H1 (cell line): ENCODE data around the gene SPDYE3. TPM values are rescaled to one million over a fixed set of nuclear protein-coding genes. Genes with fewer than 3 reads are reported as not detected.
"Not testable (repeated sequence)": the region's sequence is repeated elsewhere in the genome, so short reads cannot be mapped to it uniquely, and the experiment has no call there.

ENCODE experiments used
- CTCF ChIA-PET: fragments of 300-600 bp; sonication (Branson Sonifier 250); formaldehyde crosslinking; loops from one replicate; lab custom pipeline; 2021; ENCODE audit not compliant: partially characterized antibody; lab: Charles Lee
- POLR2A ChIA-PET: fragments of 300-600 bp; sonication (Branson Sonifier 250); formaldehyde crosslinking; loops from one replicate; lab custom pipeline; 2021; ENCODE audit warnings: inconsistent platforms; ENCODE audit not compliant: partially characterized antibody; lab: Charles Lee
- DNase-seq, 2 experiments: peaks; one replicate each; pipeline versions ENCODE4 v3.0.0 to v3.0.0-alpha.2; 2010 to 2022; ENCODE audit warnings: low spot score in 2 of 2, low read depth in 1 of 2, mixed read lengths in 1 of 2
- FAIRE-seq: peaks from 2 replicates; lab custom pipeline; 2011; peaks lifted over from hg19 to GRCh38; lab: Jason Lieb, UNC
- H2AFZ ChIP-seq: 2 replicates; pipeline ENCODE4 v1.8.1; 2012; ENCODE audit warnings: low read length, inconsistent platforms
- H2AK5ac ChIP-seq: 2 replicates; pipeline ENCODE4 v1.6.1; 2013; ENCODE audit warnings: low read depth, low read length
- H2BK120ac ChIP-seq: replicated peaks from 2 replicates; pipeline ENCODE3; 2013; ENCODE audit warnings: low read depth, low read length, inconsistent platforms
- H2BK12ac ChIP-seq: 2 replicates; pipeline ENCODE4 v1.6.1; 2013; ENCODE audit warnings: low read depth, low read length
- H2BK15ac ChIP-seq: 2 replicates; pipeline ENCODE4 v1.6.1; 2013; ENCODE audit warnings: low read length
- H2BK20ac ChIP-seq: 2 replicates; pipeline ENCODE4 v1.6.1; 2013; ENCODE audit warnings: low read length
- H2BK5ac ChIP-seq: 2 replicates; pipeline ENCODE4 v1.6.1; 2013; ENCODE audit warnings: low read depth, low read length
- H3K14ac ChIP-seq: 2 replicates; pipeline ENCODE4 v1.6.1; 2013; ENCODE audit warnings: inconsistent platforms; ENCODE audit not compliant: insufficient read length
- H3K18ac ChIP-seq: 2 replicates; pipeline ENCODE4 v1.6.1; 2013; ENCODE audit warnings: low read length; ENCODE audit errors: extremely low read depth
- H3K23ac ChIP-seq: 2 replicates; pipeline ENCODE4 v1.6.1; 2013; ENCODE audit warnings: inconsistent platforms; ENCODE audit not compliant: insufficient read length
- H3K23me2 ChIP-seq: 2 replicates; pipeline ENCODE4 v1.6.1; 2013; ENCODE audit warnings: low read depth, low read length
- H3K27ac ChIP-seq: 2 replicates; pipeline ENCODE4 v1.6.1; 2011; ENCODE audit warnings: low read depth, low read length, inconsistent platforms
- H3K27me3 ChIP-seq, 4 experiments: replicated peaks in 1 of 4; 1 replicate in 1 of 4; 2 replicates in 3 of 4; pipeline versions ENCODE4 v1.6.1 to v1.8.1; 2011 to 2013; ENCODE audit warnings: low read length in 3 of 4, mild to moderate bottlenecking in 3 of 4, inconsistent platforms in 2 of 4, mixed read lengths in 2 of 4, moderate library complexity in 1 of 4; ENCODE audit not compliant: control insufficient read depth in 3 of 4, insufficient read depth in 3 of 4; ENCODE audit errors: extremely low read depth in 1 of 4
- H3K36me3 ChIP-seq, 4 experiments: 2 replicates each; pipeline versions ENCODE4 v1.6.1 to v1.8.1; 2011 to 2013; ENCODE audit warnings: mild to moderate bottlenecking in 4 of 4, low read length in 3 of 4, moderate library complexity in 2 of 4, control low read depth in 1 of 4, inconsistent platforms in 1 of 4; ENCODE audit not compliant: insufficient read depth in 4 of 4, control insufficient read depth in 2 of 4
- H3K4ac ChIP-seq: replicated peaks from 2 replicates; pipeline ENCODE3; 2013; ENCODE audit warnings: low read length, low read depth, mixed read lengths, inconsistent platforms; ENCODE audit not compliant: insufficient read length
- H3K4me1 ChIP-seq, 4 experiments: replicated peaks in 1 of 4; 1 replicate in 1 of 4; 2 replicates in 3 of 4; pipeline versions ENCODE4 v1.6.1 to v1.8.1; 2011 to 2013; ENCODE audit warnings: low read length in 3 of 4, inconsistent platforms in 2 of 4, mixed read lengths in 1 of 4; ENCODE audit not compliant: insufficient read depth in 4 of 4, control insufficient read depth in 3 of 4
- H3K4me2 ChIP-seq, 2 experiments: 2 replicates each; pipeline versions ENCODE4 v1.6.1 to v1.8.1; 2011 to 2013; ENCODE audit warnings: low read depth in 2 of 2, low read length in 2 of 2, control low read depth in 1 of 2, inconsistent platforms in 1 of 2, mild to moderate bottlenecking in 1 of 2; ENCODE audit not compliant: insufficient read depth in 1 of 2
- H3K4me3 ChIP-seq, 4 experiments: fragments of 200-600, 300-600 bp in 1 of 4; sonication (generic), shearing (Covaris generic), sonication (Bioruptor Twin) in 1 of 4; 2 replicates each; pipeline versions ENCODE4 v1.5.1 to v1.8.1; 2011 to 2016; ENCODE audit warnings: low read length in 4 of 4, low read depth in 3 of 4, control low read depth in 2 of 4, inconsistent platforms in 2 of 4, mild to moderate bottlenecking in 2 of 4, mixed read lengths in 1 of 4, moderate library complexity in 1 of 4; ENCODE audit not compliant: insufficient read depth in 2 of 4; ENCODE audit errors: extremely low read depth in 1 of 4
- H3K56ac ChIP-seq: replicated peaks from 2 replicates; pipeline ENCODE3; 2013; ENCODE audit warnings: low read depth, mild to moderate bottlenecking, mixed read lengths, low read length, inconsistent platforms; ENCODE audit not compliant: insufficient read length
- H3K79me1 ChIP-seq: 2 replicates; pipeline ENCODE4 v1.6.1; 2013; ENCODE audit warnings: low read depth, low read length, control low read depth
- H3K79me2 ChIP-seq, 2 experiments: 2 replicates each; pipeline versions ENCODE4 v1.6.1 to v1.8.1; 2012 to 2013; ENCODE audit warnings: low read length in 2 of 2, mild to moderate bottlenecking in 2 of 2, inconsistent platforms in 1 of 2; ENCODE audit not compliant: insufficient read depth in 2 of 2, control insufficient read depth in 1 of 2
- H3K9ac ChIP-seq, 4 experiments: replicated peaks in 1 of 4; 1 replicate in 1 of 4; 2 replicates in 3 of 4; pipeline versions ENCODE4 v1.6.1 to v1.8.1; 2011 to 2013; ENCODE audit warnings: low read depth in 3 of 4, low read length in 3 of 4, control low read depth in 2 of 4, mild to moderate bottlenecking in 2 of 4, moderate library complexity in 2 of 4, inconsistent platforms in 1 of 4; ENCODE audit errors: extremely low read depth in 1 of 4
- H3K9me3 ChIP-seq, 2 experiments: 2 replicates each; pipeline versions ENCODE4 v1.6.1 to v1.8.1; 2012 to 2013; ENCODE audit warnings: mild to moderate bottlenecking in 2 of 2, moderate library complexity in 2 of 2, control low read depth in 1 of 2, inconsistent platforms in 1 of 2, low read depth in 1 of 2, low read length in 1 of 2, mixed read lengths in 1 of 2; ENCODE audit not compliant: insufficient read depth in 2 of 2
- H4K20me1 ChIP-seq, 2 experiments: replicated peaks in 1 of 2; 2 replicates each; pipeline versions ENCODE3 to v1.8.1; 2011 to 2013; ENCODE audit warnings: inconsistent platforms in 2 of 2, low read length in 2 of 2, mild to moderate bottlenecking in 1 of 2; ENCODE audit not compliant: insufficient read depth in 2 of 2, control insufficient read depth in 1 of 2
- H4K5ac ChIP-seq: 2 replicates; pipeline ENCODE4 v1.6.1; 2013; ENCODE audit warnings: low read length, low read depth, mixed read lengths, inconsistent platforms; ENCODE audit not compliant: insufficient read length
- H4K8ac ChIP-seq: 2 replicates; pipeline ENCODE4 v1.8.0; 2013; ENCODE audit warnings: mild to moderate bottlenecking, moderate library complexity, low read length, inconsistent platforms; ENCODE audit not compliant: insufficient read depth; ENCODE audit errors: extremely low read depth
- H4K91ac ChIP-seq: replicated peaks from 2 replicates; pipeline ENCODE3; 2013; ENCODE audit warnings: low read length, mixed read lengths, inconsistent platforms; ENCODE audit not compliant: insufficient read length
- WGBS, 2 experiments: shearing (Covaris generic) in 1 of 2; methylation state at CpG; one replicate each; pipeline versions ENCODE4 v1.1.6 to v1.1.7; 2013 to 2015; ENCODE audit warnings: low lambda C conversion rate in 2 of 2, mixed read lengths in 2 of 2, inconsistent platforms in 1 of 2, low coverage in 1 of 2, missing lambda C conversion rate in 1 of 2; ENCODE audit not compliant: insufficient replicate concordance in 2 of 2, insufficient coverage in 1 of 2, insufficient read length in 1 of 2; ENCODE audit errors: extremely low coverage in 1 of 2, missing lambda C conversion rate in 1 of 2; 5-methylcytosine and 5-hydroxymethylcytosine counted together
- polyA plus RNA-seq, 7 experiments: library from polyadenylated mRNA; depleted of rRNA in 3 of 7; stranded (reverse) in 5 of 7; unstranded in 2 of 7; fragments of >200 nt in 5 of 7; fragments of 200-250 nt in 2 of 7; gene quantifications; 1 replicate in 5 of 7; 2 replicates in 1 of 7; 4 replicates in 1 of 7; pipeline versions ENCODE4 v1.2.1 to v1.2.3, GENCODE V29; 2011 to 2013; ENCODE audit warnings: missing spikeins in 2 of 7, mixed read lengths in 2 of 7
- total RNA-seq: library from RNA; stranded (reverse); fragmentation: NEBNext Ultra II Directional; extraction: Animal tissue kit (Norgen Biotek cat#: 25700); gene quantifications from 2 replicates; pipeline ENCODE4 v1.2.1, GENCODE V29; 2021

SPDYE3 gene
- total and polyA plus RNA-seq, 2 of the 8 experiments (the other 6 are each of a cell fraction or from before 2014, with no cell fraction given): not detected

GRCh38 chr7:100265851-100266250, 41.7 kb upstream of the SPDYE3 start:
- 88% methylated on average over 5 of the region's 5 CpGs; no CpG with 5 or more reads in 1 of the 2 experiments for WGBS, 2 experiments
- H2AFZ ChIP-seq, POLR2A ChIA-PET, H4K5ac ChIP-seq, DNase-seq, H3K18ac ChIP-seq, H3K23me2 ChIP-seq, H3K14ac ChIP-seq, H3K4me2 ChIP-seq, H3K4me3 ChIP-seq, H2BK12ac ChIP-seq, H3K27me3 ChIP-seq, H2AK5ac ChIP-seq, H3K56ac ChIP-seq, H4K91ac ChIP-seq, H3K27ac ChIP-seq, H3K4ac ChIP-seq, H3K9ac ChIP-seq, H3K9me3 ChIP-seq, H3K36me3 ChIP-seq, H2BK5ac ChIP-seq, FAIRE-seq, H3K79me1 ChIP-seq, H4K8ac ChIP-seq, H3K23ac ChIP-seq, H2BK20ac ChIP-seq, H4K20me1 ChIP-seq, H2BK120ac ChIP-seq, H2BK15ac ChIP-seq: not testable (repeated sequence)
- CTCF ChIA-PET: interaction anchor here (1.6 to 2.3 kb wide), 2 partner anchors 19 to 133 kb away, joined by 5 to 6 read pairs; no protein-coding TSS in a partner anchor
- H3K79me2 ChIP-seq: peaks cover 3 to 39% of the 10 kb centered on the region in 2 experiments
- peaks cover 0 to 12% (median 7%) of the 10 kb centered on the region in 4 experiments; a peak in 6 of 7 replicates for H3K4me1 ChIP-seq
